NB4 (cell line): Measurements from ENCODE around the gene HYAL3.

Experiments
- DNase-seq: peaks from one replicate; pipeline ENCODE4 v3.0.0; 2010; ENCODE audit warnings: low read depth
- H3K4me3 ChIP-seq: one replicate; pipeline ENCODE4 v1.5.1; 2011; ENCODE audit warnings: mild to moderate bottlenecking, low read depth, low read length, moderate library complexity
- CTCF ChIP-seq: IDR thresholded peaks from one replicate; pipeline ENCODE4 v1.5.1; 2012; ENCODE audit warnings: low read depth, low read length
- MAX ChIP-seq: IDR thresholded peaks from 2 replicates; pipeline ENCODE4 v1.6.1; 2011; ENCODE audit warnings: low read depth, low read length
- MYC ChIP-seq: IDR thresholded peaks from 2 replicates; pipeline ENCODE4 v1.6.1; 2011; ENCODE audit warnings: low read depth, low read length
- POLR2A ChIP-seq: IDR thresholded peaks from 2 replicates; pipeline ENCODE4 v1.6.1; 2011; ENCODE audit warnings: mild to moderate bottlenecking; ENCODE audit not compliant: insufficient read length; ENCODE audit errors: extremely low read depth

The HYAL3 gene

GRCh38 chr3:50267280-50267913 lies 31.8 kb downstream of the HYAL3 start:
- no peak for DNase-seq
- H3K4me3 ChIP-seq = no peak overlapping the region
- no peak for TF ChIP-seq POLR2A
- no peak for TF ChIP-seq MAX

GRCh38 chr3:50266836-50267235 lies 32.4 kb downstream of the HYAL3 start:
- no peak overlapping the region for H3K4me3 ChIP-seq
- DNase-seq = no peak

GRCh38 chr3:50266017-50266416 lies 33.2 kb downstream of the HYAL3 start:
- no peak overlapping the region for H3K4me3 ChIP-seq

More at GRCh38 chr3:50266836-50267235, 32.4 kb downstream of the HYAL3 start:
- TF ChIP-seq MAX = no peak

GRCh38 chr3:50265571-50265970 lies 33.6 kb downstream of the HYAL3 start:
- TF ChIP-seq MAX (no peak), CTCF (no peak), POLR2A (no peak), MYC (no peak)
- H3K4me3 ChIP-seq = no peak overlapping the region
- DNase-seq = no peak

More at GRCh38 chr3:50266017-50266416, 33.2 kb downstream of the HYAL3 start:
- TF ChIP-seq CTCF = no peak
- TF ChIP-seq MAX = no peak
- no peak for TF ChIP-seq POLR2A
- no peak for TF ChIP-seq MYC
- DNase-seq = no peak

- DNase-seq = no peak
- TF ChIP-seq MAX (no peak), POLR2A (no peak), MYC (no peak), CTCF (no peak)
- no peak overlapping the region for H3K4me3 ChIP-seq
Observed at GRCh38 chr3:50264964-50265485, 34.2 kb downstream of the HYAL3 start.

- TF ChIP-seq POLR2A (no peak), MAX (no peak), CTCF (no peak), MYC (no peak)
- no peak for DNase-seq
- no peak overlapping the region for H3K4me3 ChIP-seq
Observed at GRCh38 chr3:50264383-50264963, 34.7 kb downstream of the HYAL3 start.
